NCI-H1417 (cell line): ENCODE results near the gene EBPL.

Experiments used
- DNase-seq, 3 experiments: peaks; one replicate each; lab custom pipeline; 2025; lab: John Stamatoyannopoulos, UW

The EBPL gene

GRCh38 chr13:49676581-49677298 is 14.5 kb downstream of the EBPL start:
- no peak for DNase-seq

GRCh38 chr13:49670828-49671227 is 20.5 kb downstream of the EBPL start:
- no peak for DNase-seq

GRCh38 chr13:49669735-49670309 is 21.5 kb downstream of the EBPL start:
- peak; percentile 60 to 92 (median 71) for DNase-seq

- DNase-seq = no peak
These were observed 23.5 kb downstream of the EBPL start for GRCh38 chr13:49667773-49668172.

GRCh38 chr13:49664606-49665005 is 26.7 kb downstream of the EBPL start:
- DNase-seq = no peak

- no peak for DNase-seq
These were observed 34.0 kb downstream of the EBPL start for GRCh38 chr13:49657241-49657641.

- no peak for DNase-seq
These were observed 35.4 kb downstream of the EBPL start for GRCh38 chr13:49655906-49656305.

- no peak for DNase-seq
These were observed 37.3 kb downstream of the EBPL start for GRCh38 chr13:49654011-49654410.

- DNase-seq = no peak
These were observed 37.8 kb downstream of the EBPL start for GRCh38 chr13:49653478-49653877.

GRCh38 chr13:49652355-49653305 is 38.7 kb downstream of the EBPL start:
- DNase-seq = peak; percentile 36 to 77 (median 62)

GRCh38 chr13:49651570-49652354 is 39.5 kb downstream of the EBPL start:
- no peak for DNase-seq

- DNase-seq = no peak
These were observed 41.3 kb downstream of the EBPL start for GRCh38 chr13:49649963-49650312.

GRCh38 chr13:49649244-49649962 is 41.9 kb downstream of the EBPL start:
- DNase-seq = peak in 1 of 3 experiments; percentile 49

GRCh38 chr13:49646688-49647087 is 44.6 kb downstream of the EBPL start:
- no peak for DNase-seq

- no peak for DNase-seq
These were observed 45.8 kb downstream of the EBPL start for GRCh38 chr13:49645451-49645850.

GRCh38 chr13:49643035-49643646 is 48.1 kb downstream of the EBPL start:
- no peak for DNase-seq

- DNase-seq = no peak
These were observed 49.4 kb downstream of the EBPL start for GRCh38 chr13:49641801-49642291.

GRCh38 chr13:49638744-49639072 is 52.6 kb downstream of the EBPL start:
- DNase-seq = no peak

- no peak for DNase-seq
These were observed 53.1 kb downstream of the EBPL start for GRCh38 chr13:49638030-49638743.

- DNase-seq = no peak
These were observed 54.6 kb downstream of the EBPL start for GRCh38 chr13:49636705-49637104.
